GM12878 (cell line): ENCODE data around the gene ZNF709. TPM values are rescaled to one million over a fixed set of nuclear protein-coding genes. Genes with fewer than 3 reads are reported as not detected.
"Not testable (repeated sequence)": the region's sequence is repeated elsewhere in the genome, so short reads cannot be mapped to it uniquely, and the experiment has no call there.

Experiments
- ATAC-seq: fragments of 200-7000 bp; cut with Tn5 transposase; 3 replicates; pipeline ENCODE4 v1.9.1; 2020; ENCODE audit warnings: mild to moderate bottlenecking, moderate library complexity
- BruUV-seq: library from RNA; stranded (reverse); fragments of 400-500 nt; replicated peaks from 2 replicates; lab custom pipeline; 2021; lab: Mats Ljungman, UMichigan
- CTCF ChIA-PET: fragments of 300-600 bp; sonication (Branson Sonifier 250); formaldehyde crosslinking; extraction: SDS; loops from one replicate; lab custom pipeline; 2021; ENCODE audit warnings: inconsistent platforms; lab: Yijun Ruan, JAX
- POLR2A ChIA-PET: fragments of 350-600 bp; formaldehyde crosslinking; extraction: SDS; loops from one replicate; lab custom pipeline; 2021; ENCODE audit warnings: inconsistent platforms; lab: Charles Lee
- RAD21 ChIA-PET: fragments of 300-600 bp; sonication (Branson Sonifier 250); formaldehyde crosslinking; loops from one replicate; lab custom pipeline; 2023; ENCODE audit warnings: antibody characterized with exemption; ENCODE audit not compliant: unreplicated experiment; lab: Charles Lee
- SMC1A ChIA-PET: fragments of 300-600 bp; sonication (Branson Sonifier 250); formaldehyde crosslinking; loops from one replicate; lab custom pipeline; 2023; ENCODE audit not compliant: unreplicated experiment, uncharacterized antibody; lab: Charles Lee
- DNase-seq: peaks from one replicate; pipeline ENCODE4 v3.0.0-alpha.2; 2011; ENCODE audit warnings: low read depth, low spot score
- FAIRE-seq: peaks from 3 replicates; lab custom pipeline; 2011; peaks lifted over from hg19 to GRCh38; lab: Jason Lieb, UNC
- H2AFZ ChIP-seq: 2 replicates; pipeline ENCODE4 v1.6.0; 2011; ENCODE audit warnings: low read depth, low read length, control low read depth; ENCODE audit not compliant: control insufficient read depth
- H3K27ac ChIP-seq: 2 replicates; pipeline ENCODE4 v1.5.1; 2011; ENCODE audit warnings: control low read depth; ENCODE audit not compliant: control insufficient read depth, insufficient read depth
- H3K27me3 ChIP-seq, 2 experiments: replicated peaks in 1 of 2; 2 replicates each; pipeline versions ENCODE4 v1.6.0 to v1.6.1; 2011; ENCODE audit warnings: low read length in 1 of 2; ENCODE audit not compliant: control insufficient read depth in 2 of 2, insufficient read depth in 2 of 2
- H3K36me3 ChIP-seq, 2 experiments: 2 replicates each; pipeline ENCODE4 v1.5.1; 2011; ENCODE audit warnings: low read length in 1 of 2; ENCODE audit not compliant: control insufficient read depth in 2 of 2, insufficient read depth in 2 of 2
- H3K4me1 ChIP-seq: 2 replicates; pipeline ENCODE4 v1.6.1; 2011; ENCODE audit warnings: mild to moderate bottlenecking, low read length, moderate library complexity, mixed read lengths; ENCODE audit not compliant: control insufficient read depth, insufficient read depth
- H3K4me2 ChIP-seq: 2 replicates; pipeline ENCODE4 v1.6.0; 2011; ENCODE audit warnings: control low read depth; ENCODE audit not compliant: control insufficient read depth, insufficient read depth
- H3K4me3 ChIP-seq: fragments of 200-600 bp; sonication (generic); 2 replicates; pipeline ENCODE4 v1.5.1; 2016
- H3K79me2 ChIP-seq: 2 replicates; pipeline ENCODE4 v1.6.0; 2011; ENCODE audit warnings: low read length; ENCODE audit not compliant: control insufficient read depth, insufficient read depth
- H3K9ac ChIP-seq: 2 replicates; pipeline ENCODE4 v1.8.0; 2011; ENCODE audit warnings: low read length, control low read depth, mixed read lengths; ENCODE audit not compliant: control insufficient read depth, insufficient read depth
- H3K9me3 ChIP-seq: replicated peaks from 3 replicates; pipeline ENCODE4 v1.5.1; 2011; ENCODE audit warnings: mild to moderate bottlenecking, low read length; ENCODE audit not compliant: control insufficient read depth, insufficient read depth
- H4K20me1 ChIP-seq: 2 replicates; pipeline ENCODE4 v1.6.0; 2011; ENCODE audit not compliant: control insufficient read depth, insufficient read depth
- POLR2AphosphoS2 ChIP-seq: IDR thresholded peaks from 2 replicates; pipeline ENCODE4 v1.6.1; 2011; ENCODE audit warnings: low read depth, mild to moderate bottlenecking, low read length, improper control_type of control experiment, moderate library complexity
- ZNF24 ChIP-seq: fragments of 450-650 bp; IDR thresholded peaks from 2 replicates; pipeline ENCODE4 v1.6.1; 2017; ENCODE audit warnings: antibody characterized with exemption, mild to moderate bottlenecking
- WGBS: methylation state at CpG from one replicate; pipeline ENCODE4 v1.1.6; 2016; ENCODE audit warnings: low lambda C conversion rate; ENCODE audit not compliant: insufficient replicate concordance, insufficient coverage; ENCODE audit errors: missing lambda C conversion rate; 5-methylcytosine and 5-hydroxymethylcytosine counted together
- in situ Hi-C: fragments of 300-500 bp; cut with MboI; formaldehyde crosslinking; loops from 9 replicates; pipeline ENCODE4 v1.14.3; 2018; ENCODE audit warnings: mixed read lengths
- intact Hi-C: fragments of 100-400 bp; cut with micrococcal nuclease; formaldehyde crosslinking; loops from one replicate; pipeline ENCODE4 v1.14.2; 2022; ENCODE audit not compliant: unreplicated experiment
- polyA plus RNA-seq, 11 experiments: library from polyadenylated mRNA; depleted of rRNA in 4 of 11; unstranded in 6 of 11; stranded (reverse) in 5 of 11; fragments of >200 nt; fragmentation: Nextera tagmentation in 4 of 11; fragmentation: Illumina TruSeq in 1 of 11; extraction: Ambion mirVana in 4 of 11; extraction: Trizol in 1 of 11; gene quantifications; 1 replicate in 1 of 11; 2 replicates in 10 of 11; pipeline versions ENCODE4 v1.2.1 to v1.2.3, GENCODE V29; 2011 to 2016; ENCODE audit warnings: inconsistent platforms in 2 of 11, missing spikeins in 2 of 11, low read depth in 1 of 11
- total RNA-seq, 4 experiments: library from RNA; depleted of rRNA in 3 of 4; stranded (reverse); fragments of >200 nt in 3 of 4; fragmentation: Illumina TruSeq in 1 of 4; extraction: Trizol in 1 of 4; gene quantifications; 2 replicates each; pipeline versions ENCODE4 v1.2.1 to v1.2.3, GENCODE V29; 2013 to 2021

Gene ZNF709
- total and polyA plus RNA-seq, 10 of the 15 experiments (the other 5 are each of a cell fraction or from before 2014, with no cell fraction given) = 0.27 to 2.5 (median 1.5) TPM

DNA sequence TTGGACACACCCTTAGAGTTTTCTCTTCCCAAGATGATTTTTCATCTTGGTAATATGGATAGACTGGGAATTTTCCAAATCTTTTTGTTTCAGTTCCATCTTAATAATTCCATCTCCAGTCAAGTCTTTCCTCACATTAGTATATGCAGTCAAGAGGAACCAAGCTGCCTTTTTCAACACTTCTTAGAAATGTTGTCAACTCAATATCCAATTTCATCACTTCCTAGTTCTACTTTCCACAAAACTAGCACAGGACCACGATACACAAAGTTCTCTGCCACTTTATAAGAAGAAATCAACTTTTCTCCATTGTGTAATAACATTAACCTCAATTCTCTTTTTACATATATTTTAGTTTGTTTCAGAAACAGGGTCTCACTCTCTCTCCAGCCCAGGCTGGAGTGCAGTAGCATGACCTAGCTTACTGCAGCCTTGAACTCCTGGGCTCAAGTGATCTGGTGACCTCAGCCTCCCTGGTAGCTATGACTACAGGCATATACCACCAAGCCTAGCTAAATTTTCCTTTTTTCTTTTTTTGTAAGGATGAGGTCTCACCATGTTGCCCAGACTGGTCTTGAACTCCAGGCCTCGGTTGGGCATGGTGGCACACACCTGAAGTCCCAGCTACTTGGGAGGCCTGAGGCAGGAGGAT, 59.3 kb downstream of the ZNF709 start:
- DNase-seq (no peak), ATAC-seq (no peak), FAIRE-seq (no peak)
- BruUV-seq = no TSS peak
- Histone ChIP-seq H2AFZ (no peak overlapping the region), H3K4me1 (no peaks in the 10 kb centered on the region), H3K79me2 (no peaks in the 10 kb centered on the region), H3K9me3 (peaks cover 9% of the 10 kb centered on the region), H3K4me3 (no peak overlapping the region), H3K27me3 (no peaks in the 10 kb centered on the region), H3K36me3 (no peaks in the 10 kb centered on the region), H3K9ac (no peak overlapping the region), H3K4me2 (no peak overlapping the region), H4K20me1 (no peaks in the 10 kb centered on the region), H3K27ac (no peak overlapping the region)
- TF ChIP-seq POLR2AphosphoS2 (no peak), ZNF24 (no peak)
- in situ Hi-C loops = no loop called here
- POLR2A ChIA-PET = interaction anchor here (0.5 to 0.7 kb wide), 2 partner anchors 60 to 327 kb away, joined by 3 to 8 read pairs; partner anchors contain the start of gene ZNF442
- CTCF ChIA-PET = no interaction called here
- WGBS = 76% methylated on average over 2 of the region's 2 CpGs
- intact Hi-C loops = no loop called here
- RAD21 ChIA-PET = no interaction called here
- SMC1A ChIA-PET = no interaction called here

DNA sequence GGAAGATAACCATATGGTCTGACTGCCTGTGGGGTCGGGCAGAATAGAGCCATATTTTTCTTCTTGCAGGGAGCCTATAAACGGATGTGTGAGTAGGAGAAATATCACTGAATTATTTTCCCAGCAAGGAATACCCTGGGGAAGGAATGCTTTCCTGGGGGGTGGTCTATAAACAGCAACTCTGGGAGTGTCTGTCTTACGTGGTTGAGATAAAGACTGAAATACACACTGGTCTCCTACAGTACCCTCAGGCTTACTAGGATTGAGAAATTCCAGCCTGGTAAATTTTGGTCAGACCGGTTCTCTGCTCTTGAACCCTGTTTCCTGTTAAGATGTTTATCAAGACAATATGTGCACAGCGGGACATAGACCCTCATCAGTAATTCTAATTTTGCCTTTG, 67.3 kb downstream of the ZNF709 start:
- H4K20me1 ChIP-seq, H3K27ac ChIP-seq, in situ Hi-C loops, H3K79me2 ChIP-seq, intact Hi-C loops, H3K4me2 ChIP-seq, H3K9ac ChIP-seq, H3K27me3 ChIP-seq, BruUV-seq, H3K4me1 ChIP-seq, CTCF ChIA-PET, ATAC-seq, H3K4me3 ChIP-seq, H3K36me3 ChIP-seq, H2AFZ ChIP-seq, FAIRE-seq, H3K9me3 ChIP-seq, DNase-seq, RAD21 ChIA-PET, POLR2A ChIA-PET, SMC1A ChIA-PET: not testable (repeated sequence)
- 84% methylated on average over 5 of the region's 5 CpGs for WGBS
